Ishikawa (cell line): ENCODE measurements around the gene GASK1A.

ENCODE experiments used
- CREB1 ChIP-seq: IDR thresholded peaks from 2 replicates; pipeline ENCODE4 v1.6.1; 2012; ENCODE audit warnings: low read depth
- EGR1 ChIP-seq: IDR thresholded peaks from 2 replicates; pipeline ENCODE4 v1.6.1; 2012
- EP300 ChIP-seq: IDR thresholded peaks from 2 replicates; pipeline ENCODE4 v1.6.1; 2012; ENCODE audit warnings: borderline replicate concordance
- FOXM1 ChIP-seq: IDR thresholded peaks from 2 replicates; pipeline ENCODE4 v1.6.1; 2012; ENCODE audit warnings: low read depth, borderline replicate concordance
- RAD21 ChIP-seq: IDR thresholded peaks from 2 replicates; pipeline ENCODE4 v1.6.1; 2012; ENCODE audit warnings: low read depth
- TAF1 ChIP-seq: IDR thresholded peaks from 2 replicates; pipeline ENCODE4 v1.6.1; 2012; ENCODE audit warnings: low read depth, mild to moderate bottlenecking
- TCF12 ChIP-seq: IDR thresholded peaks from 2 replicates; pipeline ENCODE4 v1.6.1; 2012; ENCODE audit warnings: low read depth
- TF ChIP-seq, protein P1 (sequence below): IDR thresholded peaks from 2 replicates; pipeline ENCODE4 v1.6.1; 2012
- TF ChIP-seq, protein P2 (sequence below): IDR thresholded peaks from 2 replicates; pipeline ENCODE4 v1.6.1; 2012; ENCODE audit warnings: low read depth, mild to moderate bottlenecking

DNA sequence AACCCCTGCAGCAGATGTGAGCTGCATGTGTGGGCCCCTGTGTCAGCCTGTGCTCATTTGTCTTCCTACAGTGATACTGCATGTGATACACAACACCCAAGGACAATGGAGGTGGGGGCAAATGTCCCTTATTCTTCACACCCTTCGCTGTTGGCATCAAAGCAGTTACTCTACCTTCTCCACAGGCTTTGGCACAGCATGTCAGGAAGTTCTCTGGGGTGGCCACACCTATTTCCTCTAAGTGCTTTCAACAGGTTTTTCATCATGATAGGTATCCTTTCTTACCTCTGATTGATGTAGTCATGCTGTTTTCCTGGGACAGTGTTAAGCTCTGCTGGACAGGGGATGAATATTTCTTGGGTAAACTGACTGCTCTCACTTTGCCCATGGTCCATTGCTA is 43.6 kb upstream of the GASK1A start:
- TF ChIP-seq TAF1 (no peak), EP300 (no peak), TCF12 (no peak), CREB1 (no peak), FOXM1 (no peak), EGR1 (no peak), RAD21 (no peak)
- TF ChIP-seq, protein P1, sequence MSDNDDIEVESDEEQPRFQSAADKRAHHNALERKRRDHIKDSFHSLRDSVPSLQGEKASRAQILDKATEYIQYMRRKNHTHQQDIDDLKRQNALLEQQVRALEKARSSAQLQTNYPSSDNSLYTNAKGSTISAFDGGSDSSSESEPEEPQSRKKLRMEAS = no peak
- TF ChIP-seq, protein P2, sequence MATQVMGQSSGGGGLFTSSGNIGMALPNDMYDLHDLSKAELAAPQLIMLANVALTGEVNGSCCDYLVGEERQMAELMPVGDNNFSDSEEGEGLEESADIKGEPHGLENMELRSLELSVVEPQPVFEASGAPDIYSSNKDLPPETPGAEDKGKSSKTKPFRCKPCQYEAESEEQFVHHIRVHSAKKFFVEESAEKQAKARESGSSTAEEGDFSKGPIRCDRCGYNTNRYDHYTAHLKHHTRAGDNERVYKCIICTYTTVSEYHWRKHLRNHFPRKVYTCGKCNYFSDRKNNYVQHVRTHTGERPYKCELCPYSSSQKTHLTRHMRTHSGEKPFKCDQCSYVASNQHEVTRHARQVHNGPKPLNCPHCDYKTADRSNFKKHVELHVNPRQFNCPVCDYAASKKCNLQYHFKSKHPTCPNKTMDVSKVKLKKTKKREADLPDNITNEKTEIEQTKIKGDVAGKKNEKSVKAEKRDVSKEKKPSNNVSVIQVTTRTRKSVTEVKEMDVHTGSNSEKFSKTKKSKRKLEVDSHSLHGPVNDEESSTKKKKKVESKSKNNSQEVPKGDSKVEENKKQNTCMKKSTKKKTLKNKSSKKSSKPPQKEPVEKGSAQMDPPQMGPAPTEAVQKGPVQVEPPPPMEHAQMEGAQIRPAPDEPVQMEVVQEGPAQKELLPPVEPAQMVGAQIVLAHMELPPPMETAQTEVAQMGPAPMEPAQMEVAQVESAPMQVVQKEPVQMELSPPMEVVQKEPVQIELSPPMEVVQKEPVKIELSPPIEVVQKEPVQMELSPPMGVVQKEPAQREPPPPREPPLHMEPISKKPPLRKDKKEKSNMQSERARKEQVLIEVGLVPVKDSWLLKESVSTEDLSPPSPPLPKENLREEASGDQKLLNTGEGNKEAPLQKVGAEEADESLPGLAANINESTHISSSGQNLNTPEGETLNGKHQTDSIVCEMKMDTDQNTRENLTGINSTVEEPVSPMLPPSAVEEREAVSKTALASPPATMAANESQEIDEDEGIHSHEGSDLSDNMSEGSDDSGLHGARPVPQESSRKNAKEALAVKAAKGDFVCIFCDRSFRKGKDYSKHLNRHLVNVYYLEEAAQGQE = no peak
